ENCODE results near the gene HS6ST2.

The HS6ST2 gene

GRCh38 chrX:132631579-132632232 lies 326.7 kb downstream of the HS6ST2 start:
- in situ Hi-C loops (cut with MboI; ENCODE audit: low sequenced_read_pairs) = no loop called here

DNA sequence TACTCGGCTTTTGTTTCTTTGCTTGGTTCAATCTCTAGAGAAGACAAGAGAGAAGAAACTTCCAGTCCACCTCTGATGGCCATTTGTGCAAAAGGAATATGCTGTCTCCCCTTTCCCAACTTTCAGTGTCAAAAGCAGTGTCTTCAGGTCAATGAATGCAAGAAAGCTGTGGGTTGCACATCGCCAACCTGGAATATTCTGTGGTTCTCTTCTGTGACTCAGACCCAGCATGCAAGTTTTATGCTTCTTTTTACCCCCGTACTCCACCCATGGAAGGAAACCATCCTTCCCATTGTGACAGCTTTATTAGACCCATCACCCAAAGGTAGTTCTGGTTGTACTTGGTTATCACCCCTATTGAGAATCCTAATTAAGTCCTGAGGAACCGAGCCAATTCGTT lies 334.0 kb downstream of the HS6ST2 start:
- in situ Hi-C loops (cut with MboI; ENCODE audit: low sequenced_read_pairs) = no loop called here

- in situ Hi-C loops (cut with MboI; ENCODE audit: low sequenced_read_pairs) = no loop called here
Observed at GRCh38 chrX:132623942-132624341, 334.5 kb downstream of the HS6ST2 start.

- in situ Hi-C loops (cut with MboI; ENCODE audit: low sequenced_read_pairs) = no loop called here
Observed at GRCh38 chrX:132623300-132623699, 335.1 kb downstream of the HS6ST2 start.

DNA sequence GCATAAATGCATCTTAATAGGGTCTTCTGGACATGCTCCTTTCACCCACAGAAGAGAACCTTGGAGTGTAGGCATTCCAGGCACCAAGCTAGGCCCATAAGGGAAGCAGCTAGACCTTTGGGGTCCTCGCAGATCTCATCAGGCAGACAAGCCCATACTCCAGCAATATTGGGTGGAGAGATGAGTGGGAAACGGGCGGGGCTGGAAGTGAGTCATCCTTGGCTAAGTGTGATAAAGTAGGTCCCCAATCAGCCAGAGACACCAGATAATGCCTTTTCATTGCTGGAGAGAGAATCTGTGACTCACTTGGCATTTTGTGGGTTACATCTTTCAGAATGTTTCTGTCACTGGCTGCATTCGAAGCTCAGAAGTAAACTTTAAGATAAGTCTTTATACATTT lies 336.3 kb downstream of the HS6ST2 start:
- in situ Hi-C loops (cut with MboI; ENCODE audit: low sequenced_read_pairs) = no loop called here

DNA sequence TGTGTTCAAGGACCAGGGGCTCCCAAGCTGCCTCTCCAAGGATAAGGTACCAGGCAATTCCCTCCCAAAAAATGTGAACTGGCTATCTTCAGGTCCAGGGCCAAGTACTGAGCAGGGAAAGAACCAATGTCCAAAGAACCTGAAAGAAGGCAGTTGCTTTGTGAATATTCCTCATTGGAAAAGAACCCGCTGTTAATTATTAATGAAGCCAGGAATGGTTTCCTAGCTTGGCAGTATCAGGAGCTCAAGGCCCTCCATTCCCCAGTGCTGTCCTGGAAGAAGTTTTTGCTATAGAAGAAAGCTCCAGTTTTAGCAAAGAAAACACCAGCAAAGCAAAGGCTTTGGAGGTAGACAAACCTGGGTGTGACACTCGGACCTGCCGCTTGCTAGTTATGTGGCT lies 339.6 kb downstream of the HS6ST2 start:
- in situ Hi-C loops (cut with MboI; ENCODE audit: low sequenced_read_pairs) = no loop called here

DNA sequence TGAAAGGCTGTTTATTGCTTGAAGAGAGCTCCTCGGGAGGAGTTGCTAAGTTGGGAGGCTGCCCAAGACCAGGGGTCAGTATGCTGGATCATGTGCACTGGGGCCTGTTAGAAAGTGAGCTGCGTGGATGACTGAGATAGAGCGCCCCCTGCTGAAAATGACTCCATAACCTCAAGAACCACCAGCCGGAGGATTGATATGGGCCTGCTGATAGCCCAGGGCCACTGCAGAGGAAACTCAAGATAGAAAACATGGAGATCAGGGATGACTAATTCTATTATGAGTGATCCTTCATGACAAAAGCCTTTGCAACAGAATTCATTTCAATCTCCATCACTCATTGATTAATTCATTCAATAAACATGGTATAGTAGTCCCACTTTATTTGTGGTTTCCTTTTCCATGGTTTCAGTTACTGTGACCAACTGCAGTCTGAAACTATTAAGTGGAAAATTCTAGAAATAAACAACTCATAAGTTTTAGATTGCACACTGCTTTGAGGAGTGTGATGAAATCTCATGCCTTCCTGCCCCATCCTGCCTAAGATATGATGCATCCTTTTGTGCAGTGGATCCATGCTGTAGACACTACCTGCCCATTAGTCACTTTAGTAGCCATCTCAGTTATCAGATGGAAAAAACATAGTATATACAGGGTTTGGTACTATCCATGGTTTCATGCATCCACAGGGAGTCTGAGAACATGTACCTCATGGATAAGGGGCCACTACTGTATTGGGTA lies 342.9 kb downstream of the HS6ST2 start:
- in situ Hi-C loops (cut with MboI; ENCODE audit: low sequenced_read_pairs) = no loop called here

GRCh38 chrX:132614297-132614696 lies 344.1 kb downstream of the HS6ST2 start:
- in situ Hi-C loops (cut with MboI; ENCODE audit: low sequenced_read_pairs) = no loop called here

- in situ Hi-C loops (cut with MboI; ENCODE audit: low sequenced_read_pairs) = no loop called here
Observed at GRCh38 chrX:132613801-132614200, 344.6 kb downstream of the HS6ST2 start.

DNA sequence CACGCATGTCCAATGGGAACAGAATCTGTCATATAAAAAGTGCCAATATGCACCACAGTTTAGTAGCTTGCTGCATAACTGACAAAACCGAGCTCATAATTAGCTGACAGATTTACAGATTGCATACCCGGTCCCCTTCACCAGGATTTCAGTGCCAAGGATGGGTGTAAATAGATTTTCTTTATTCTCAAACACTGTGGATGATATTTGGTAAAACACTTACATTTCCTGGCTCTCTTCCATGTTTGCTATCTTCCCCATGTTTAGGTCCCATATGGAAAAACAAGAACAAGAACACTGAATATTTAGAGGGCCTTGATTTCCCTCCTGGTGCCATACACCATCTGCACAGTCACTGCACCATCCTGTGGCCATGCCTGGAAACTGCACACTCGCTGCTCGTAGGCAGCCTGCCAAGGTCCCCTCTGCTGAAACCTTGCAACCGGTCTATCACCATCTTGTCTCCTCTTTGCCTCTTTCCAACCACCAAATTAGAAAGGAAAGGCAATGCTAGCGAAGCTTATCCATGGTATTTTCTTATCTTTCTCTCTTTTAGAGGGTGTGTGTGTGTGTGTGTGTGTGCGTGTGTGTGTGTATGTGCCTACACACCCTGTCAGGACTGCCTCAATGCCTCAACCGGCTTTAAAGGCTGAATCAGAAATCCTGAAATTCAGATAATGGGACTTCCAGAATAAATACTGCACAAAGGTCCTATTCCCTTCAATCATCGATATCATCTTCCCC lies 345.4 kb downstream of the HS6ST2 start:
- in situ Hi-C loops (cut with MboI; ENCODE audit: low sequenced_read_pairs) = no loop called here

GRCh38 chrX:132610536-132610935 lies 347.9 kb downstream of the HS6ST2 start:
- in situ Hi-C loops (cut with MboI; ENCODE audit: low sequenced_read_pairs) = no loop called here

DNA sequence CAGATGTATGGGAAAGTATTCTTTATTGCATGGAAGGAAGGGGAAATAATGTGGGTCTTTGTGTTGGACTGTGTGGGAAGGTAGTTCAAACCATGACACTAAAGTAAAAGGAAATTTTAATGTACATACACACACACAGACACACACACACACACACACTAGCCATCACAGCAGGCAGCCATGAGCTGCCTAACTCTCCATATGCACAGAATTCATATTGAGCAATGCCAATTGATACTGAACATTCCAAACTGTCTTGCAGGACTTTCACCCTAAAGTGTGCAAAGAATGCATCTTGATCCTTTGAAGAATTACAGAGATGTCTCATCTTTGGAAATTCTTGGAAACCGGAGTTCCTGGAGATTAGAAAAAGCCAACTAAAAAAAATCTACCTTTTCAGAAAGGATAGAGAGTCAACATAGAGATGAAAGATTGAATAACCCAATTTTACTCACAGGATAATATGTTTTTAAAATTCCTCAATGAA lies 349.0 kb downstream of the HS6ST2 start:
- in situ Hi-C loops (cut with MboI; ENCODE audit: low sequenced_read_pairs) = no loop called here

GRCh38 chrX:132603700-132604286 lies 354.6 kb downstream of the HS6ST2 start:
- in situ Hi-C loops (cut with MboI; ENCODE audit: low sequenced_read_pairs) = no loop called here

GRCh38 chrX:132602701-132603100 lies 355.7 kb downstream of the HS6ST2 start:
- in situ Hi-C loops (cut with MboI; ENCODE audit: low sequenced_read_pairs) = no loop called here

DNA sequence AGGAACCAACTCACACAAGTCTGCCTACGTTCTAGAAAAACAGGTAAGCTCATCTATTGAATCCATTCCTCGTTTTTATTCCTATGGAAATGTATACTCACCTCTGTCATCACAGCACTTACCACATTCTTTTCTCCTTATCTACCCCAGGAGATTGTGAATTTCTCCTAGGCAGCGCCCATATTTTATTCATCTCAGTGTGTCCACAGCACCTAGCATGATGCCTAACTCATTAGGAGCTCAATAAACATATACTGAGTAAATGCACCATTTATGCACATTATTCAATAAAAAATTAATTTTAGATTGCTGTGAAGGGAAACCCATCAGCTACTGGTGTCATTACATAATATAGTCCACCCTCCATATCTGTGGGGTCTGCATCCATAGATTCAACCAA lies 363.4 kb downstream of the HS6ST2 start:
- in situ Hi-C loops (cut with MboI; ENCODE audit: low sequenced_read_pairs) = no loop called here

DNA sequence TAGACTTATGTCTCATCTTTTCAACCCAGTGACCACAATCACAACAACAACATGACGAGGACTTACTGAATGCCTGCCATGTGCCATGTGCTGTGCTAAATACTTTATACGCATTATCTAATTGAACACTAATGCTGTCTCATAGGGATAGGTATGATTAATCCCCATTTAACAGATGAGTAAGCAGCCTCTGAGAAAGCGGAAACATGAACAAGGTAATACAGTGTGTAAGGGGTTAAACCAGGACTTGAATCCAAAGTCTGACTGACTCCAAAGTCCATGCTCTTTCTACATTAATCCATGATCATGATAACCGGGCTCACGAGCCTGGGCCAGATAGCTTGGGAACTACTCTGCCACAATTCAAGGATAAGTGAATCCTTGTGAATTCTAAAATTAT lies 364.3 kb downstream of the HS6ST2 start:
- in situ Hi-C loops (cut with MboI; ENCODE audit: low sequenced_read_pairs) = no loop called here

- in situ Hi-C loops (cut with MboI; ENCODE audit: low sequenced_read_pairs) = no loop called here
Observed at GRCh38 chrX:132592880-132593279, 365.5 kb downstream of the HS6ST2 start.

DNA sequence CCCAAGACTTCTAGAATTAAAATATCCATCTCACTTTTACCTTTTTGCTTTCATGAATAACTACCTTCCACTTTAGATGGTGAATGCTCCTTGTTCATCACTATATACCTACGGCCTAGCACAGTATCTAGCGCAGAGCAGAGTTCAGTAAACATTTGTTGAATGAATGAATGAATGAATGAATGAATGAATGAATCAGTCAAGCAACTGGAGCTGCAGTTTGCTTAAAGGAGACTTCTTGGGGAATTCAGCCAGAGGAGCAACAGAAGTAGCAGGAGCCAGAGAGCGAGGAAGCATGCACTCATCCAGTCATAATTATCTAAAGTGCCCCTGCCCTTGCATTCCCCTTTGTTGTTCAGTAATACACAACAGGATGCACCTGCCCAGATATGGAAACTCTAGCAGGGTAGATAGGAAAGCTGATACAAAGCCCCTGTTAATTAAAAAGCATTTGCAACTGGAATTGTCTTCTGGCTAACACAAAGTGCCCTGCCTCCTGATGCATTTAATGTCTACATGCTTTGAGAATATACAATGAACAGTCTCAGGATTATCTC lies 366.6 kb downstream of the HS6ST2 start:
- in situ Hi-C loops (cut with MboI; ENCODE audit: low sequenced_read_pairs) = no loop called here

GRCh38 chrX:132590350-132591026 lies 367.9 kb downstream of the HS6ST2 start:
- in situ Hi-C loops (cut with MboI; ENCODE audit: low sequenced_read_pairs) = no loop called here

DNA sequence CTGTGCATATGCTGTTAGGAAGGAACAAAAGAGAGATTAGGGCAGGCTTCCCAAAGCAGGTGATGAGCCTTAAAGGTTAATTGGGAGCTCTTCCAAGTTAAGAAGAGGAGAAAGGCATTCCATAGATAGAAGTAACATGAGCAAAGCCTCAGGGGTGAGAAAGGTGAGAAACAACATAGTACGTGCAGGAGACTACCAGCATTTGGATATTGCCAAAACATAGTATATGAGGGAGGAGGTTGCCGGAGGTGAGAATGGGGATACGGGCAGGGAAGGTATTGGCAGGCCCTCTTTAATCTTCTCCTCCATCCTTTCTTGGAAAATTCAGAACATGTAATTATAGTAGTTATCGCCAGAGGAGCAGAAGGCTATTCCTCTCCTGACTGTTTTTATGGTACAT lies 373.5 kb downstream of the HS6ST2 start:
- in situ Hi-C loops (cut with MboI; ENCODE audit: low sequenced_read_pairs) = no loop called here

DNA sequence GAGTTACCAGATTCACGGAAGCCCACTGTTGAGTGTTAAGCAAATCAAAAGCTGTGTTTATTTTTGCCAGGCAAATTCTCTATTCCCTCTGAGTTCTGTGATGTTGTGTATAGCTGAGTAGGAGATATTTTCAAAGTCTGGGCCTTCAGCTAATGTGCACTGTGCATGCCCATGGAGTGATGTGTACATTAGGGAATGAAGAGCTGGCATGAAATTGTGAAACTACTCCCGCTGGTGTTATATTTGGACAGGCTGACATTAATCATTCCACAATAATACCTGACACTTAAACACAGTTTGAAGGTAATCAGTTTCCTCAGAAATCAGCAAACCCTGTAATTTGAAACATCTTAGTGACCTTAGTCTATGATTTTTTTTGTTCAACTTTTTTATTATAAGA lies 381.5 kb downstream of the HS6ST2 start:
- in situ Hi-C loops (cut with MboI; ENCODE audit: low sequenced_read_pairs) = no loop called here

All from hTERT RPE-1 (cell line).